ENCODE measurements around the gene PRPF40A.

Gene PRPF40A

DNA sequence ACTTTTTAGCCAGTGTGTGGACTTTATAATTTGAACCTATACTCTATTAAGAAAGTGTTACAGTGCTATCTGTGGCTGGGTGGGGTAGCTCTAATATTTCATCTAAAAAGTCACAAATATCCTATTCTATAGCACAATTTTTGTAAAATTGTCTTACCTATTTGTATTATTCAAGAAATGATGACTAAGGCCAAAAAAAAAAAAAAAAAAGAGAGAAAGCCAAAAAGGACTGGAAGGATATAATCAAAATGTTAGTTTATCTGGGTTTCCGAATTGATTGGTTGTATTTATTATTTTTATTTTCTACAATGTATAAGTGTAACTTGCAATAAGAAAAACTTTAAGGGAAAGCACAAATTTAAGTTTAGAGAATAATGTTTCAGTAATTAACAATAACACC lies 6.7 kb upstream of the PRPF40A start:
- TF ChIP-seq, protein P1, sequence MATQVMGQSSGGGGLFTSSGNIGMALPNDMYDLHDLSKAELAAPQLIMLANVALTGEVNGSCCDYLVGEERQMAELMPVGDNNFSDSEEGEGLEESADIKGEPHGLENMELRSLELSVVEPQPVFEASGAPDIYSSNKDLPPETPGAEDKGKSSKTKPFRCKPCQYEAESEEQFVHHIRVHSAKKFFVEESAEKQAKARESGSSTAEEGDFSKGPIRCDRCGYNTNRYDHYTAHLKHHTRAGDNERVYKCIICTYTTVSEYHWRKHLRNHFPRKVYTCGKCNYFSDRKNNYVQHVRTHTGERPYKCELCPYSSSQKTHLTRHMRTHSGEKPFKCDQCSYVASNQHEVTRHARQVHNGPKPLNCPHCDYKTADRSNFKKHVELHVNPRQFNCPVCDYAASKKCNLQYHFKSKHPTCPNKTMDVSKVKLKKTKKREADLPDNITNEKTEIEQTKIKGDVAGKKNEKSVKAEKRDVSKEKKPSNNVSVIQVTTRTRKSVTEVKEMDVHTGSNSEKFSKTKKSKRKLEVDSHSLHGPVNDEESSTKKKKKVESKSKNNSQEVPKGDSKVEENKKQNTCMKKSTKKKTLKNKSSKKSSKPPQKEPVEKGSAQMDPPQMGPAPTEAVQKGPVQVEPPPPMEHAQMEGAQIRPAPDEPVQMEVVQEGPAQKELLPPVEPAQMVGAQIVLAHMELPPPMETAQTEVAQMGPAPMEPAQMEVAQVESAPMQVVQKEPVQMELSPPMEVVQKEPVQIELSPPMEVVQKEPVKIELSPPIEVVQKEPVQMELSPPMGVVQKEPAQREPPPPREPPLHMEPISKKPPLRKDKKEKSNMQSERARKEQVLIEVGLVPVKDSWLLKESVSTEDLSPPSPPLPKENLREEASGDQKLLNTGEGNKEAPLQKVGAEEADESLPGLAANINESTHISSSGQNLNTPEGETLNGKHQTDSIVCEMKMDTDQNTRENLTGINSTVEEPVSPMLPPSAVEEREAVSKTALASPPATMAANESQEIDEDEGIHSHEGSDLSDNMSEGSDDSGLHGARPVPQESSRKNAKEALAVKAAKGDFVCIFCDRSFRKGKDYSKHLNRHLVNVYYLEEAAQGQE (IDR thresholded peaks at IDR 0.05; ENCODE audit: insufficient read depth in 1 of 2, low read depth in 2 of 2, low read length in 2 of 2): no peak
- TF ChIP-seq POLR2AphosphoS5 (IDR thresholded peaks at IDR 0.05; ENCODE audit: low read depth, low read length): no peak
- TF ChIP-seq TAF1 (IDR thresholded peaks at IDR 0.05; ENCODE audit: borderline replicate concordance, insufficient read depth, low read length): no peak
- no peak for TF ChIP-seq SIN3A (IDR thresholded peaks at IDR 0.05; ENCODE audit: borderline replicate concordance, insufficient read depth, low read length)
- no peak for TF ChIP-seq FOXP2 (optimal IDR thresholded peaks at IDR 0.05; ENCODE audit: borderline replicate concordance, extremely low read depth, extremely low read length, insufficient read depth)

DNA sequence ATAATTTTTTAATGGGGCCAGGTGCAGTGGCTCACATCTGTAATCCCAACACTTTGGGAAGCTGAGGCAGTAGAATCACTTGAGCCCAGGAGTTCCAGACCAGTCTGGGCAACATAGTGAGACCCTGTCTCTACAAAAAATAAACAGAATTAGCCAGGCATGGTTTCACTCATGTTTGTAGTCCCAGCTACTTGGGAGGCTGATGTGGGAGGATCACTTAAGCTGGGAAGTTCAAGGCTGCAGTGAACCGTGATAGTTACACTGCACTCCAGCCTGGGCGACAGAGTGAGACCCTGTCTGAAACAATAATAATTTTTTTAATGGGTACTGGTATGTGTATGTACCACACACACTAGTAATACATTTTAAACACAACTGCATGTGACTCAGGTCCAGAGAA lies 3.5 kb upstream of the PRPF40A start:
- TF ChIP-seq FOXP2 (optimal IDR thresholded peaks at IDR 0.05; ENCODE audit: borderline replicate concordance, extremely low read depth, extremely low read length, insufficient read depth): no peak
- TF ChIP-seq SIN3A (IDR thresholded peaks at IDR 0.05; ENCODE audit: borderline replicate concordance, insufficient read depth, low read length): no peak
- TF ChIP-seq, protein P1 (IDR thresholded peaks at IDR 0.05; ENCODE audit: insufficient read depth in 1 of 2, low read depth in 2 of 2, low read length in 2 of 2): no peak
- no peak for TF ChIP-seq TAF1 (IDR thresholded peaks at IDR 0.05; ENCODE audit: borderline replicate concordance, insufficient read depth, low read length)
- TF ChIP-seq POLR2AphosphoS5 (IDR thresholded peaks at IDR 0.05; ENCODE audit: low read depth, low read length): no peak

DNA sequence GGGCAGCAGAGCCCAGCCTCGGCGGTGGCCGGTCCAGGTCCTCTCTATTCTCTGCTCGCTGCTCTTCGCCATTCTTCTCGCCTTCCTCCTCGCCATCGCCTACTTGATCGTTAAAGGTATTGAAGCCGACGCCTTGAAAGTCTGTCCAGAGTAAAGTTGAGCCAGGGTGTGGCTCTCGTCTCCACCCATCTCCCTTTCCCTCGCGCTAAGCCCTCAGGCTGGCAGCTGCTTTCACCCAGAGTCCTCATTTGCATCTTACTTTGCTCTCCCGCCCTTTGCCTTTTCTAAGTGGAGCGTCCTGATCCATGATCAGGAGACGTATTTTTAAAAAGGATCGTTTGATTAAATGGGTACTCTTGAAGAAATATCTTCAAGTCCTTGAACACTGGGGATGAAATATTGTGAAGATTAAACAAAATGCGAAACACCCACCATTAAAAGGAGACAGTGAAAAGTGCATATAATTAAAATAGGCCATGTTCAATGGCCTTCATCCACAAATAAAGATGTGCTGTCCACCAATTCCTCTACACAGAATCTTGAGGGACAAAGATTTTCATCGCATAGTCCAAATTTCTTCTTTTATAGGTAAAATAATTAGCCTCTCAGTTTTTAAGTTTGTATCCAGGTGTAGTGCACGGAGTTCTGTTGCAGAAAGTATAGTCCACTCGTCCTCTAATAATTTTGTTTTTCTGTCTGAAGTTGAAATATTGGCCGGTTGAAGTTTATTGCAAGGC lies 1.8 kb upstream of the PRPF40A start:
- TF ChIP-seq POLR2AphosphoS5 (IDR thresholded peaks at IDR 0.05; ENCODE audit: low read depth, low read length): 0 out of 2 replicates have a peak, but pooled peaks have one; percentile 19
- TF ChIP-seq, protein P1 (IDR thresholded peaks at IDR 0.05; ENCODE audit: insufficient read depth in 1 of 2, low read depth in 2 of 2, low read length in 2 of 2): no peak

DNA sequence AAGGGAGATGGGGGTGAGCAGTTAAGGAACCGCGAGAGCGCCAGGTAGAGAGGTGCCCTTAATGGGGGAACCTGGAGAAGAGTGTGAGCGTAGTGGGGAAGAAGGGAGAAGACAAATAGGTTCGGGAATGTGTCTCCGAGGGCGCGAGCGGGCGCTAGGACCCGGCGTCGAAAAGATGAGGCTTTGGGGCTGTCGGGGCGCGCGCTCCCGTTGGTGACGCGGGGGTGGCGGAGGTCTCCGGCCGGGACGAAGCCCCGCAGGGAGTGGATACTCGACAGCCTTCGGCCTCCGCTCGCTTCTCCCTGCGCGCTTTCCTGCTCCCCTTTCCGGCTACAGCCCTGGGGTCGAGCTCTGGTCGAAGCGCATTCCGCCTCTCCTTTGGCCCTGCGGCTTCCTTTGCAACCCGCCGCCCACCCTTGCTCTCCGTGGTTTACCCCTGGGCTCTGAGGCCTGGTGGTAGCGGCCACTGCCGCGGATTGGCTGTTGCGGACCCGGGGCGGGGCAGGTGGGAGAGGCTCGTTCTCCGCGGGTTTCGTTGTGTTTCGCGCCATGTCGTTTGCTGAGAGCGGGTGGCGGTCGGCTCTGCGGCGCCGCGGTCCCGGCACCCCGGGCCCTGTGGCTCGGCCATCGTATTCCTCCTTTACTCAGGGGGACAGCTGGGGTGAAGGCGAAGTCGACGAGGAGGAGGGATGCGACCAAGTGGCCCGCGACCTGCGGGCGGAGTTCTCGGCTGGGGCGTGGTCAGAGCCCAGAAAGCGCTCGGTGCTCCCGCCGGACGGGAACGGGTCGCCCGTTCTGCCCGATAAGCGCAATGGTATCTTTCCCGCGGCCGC lies 1.0 kb upstream of the PRPF40A start, which contains the start of gene ARL6IP6:
Gene ARL6IP6 (plus strand): TSS at position 545 of the 833 bp plus-strand sequence. CDS start 5 bp downstream, at position 550.
- 0 out of 2 replicates have a peak, but pooled peaks have one; percentile 43 for TF ChIP-seq SIN3A (IDR thresholded peaks at IDR 0.05; ENCODE audit: borderline replicate concordance, insufficient read depth, low read length)
- TF ChIP-seq TAF1 (IDR thresholded peaks at IDR 0.05; ENCODE audit: borderline replicate concordance, insufficient read depth, low read length): peak; percentile 75; the same call in 1 of the 2 replicates
- TF ChIP-seq FOXP2 (optimal IDR thresholded peaks at IDR 0.05; ENCODE audit: borderline replicate concordance, extremely low read depth, extremely low read length, insufficient read depth): peak; percentile 48
- peak; percentile 82 for TF ChIP-seq POLR2AphosphoS5 (IDR thresholded peaks at IDR 0.05; ENCODE audit: low read depth, low read length)
- TF ChIP-seq, protein P1 (IDR thresholded peaks at IDR 0.05; ENCODE audit: insufficient read depth in 1 of 2, low read depth in 2 of 2, low read length in 2 of 2): 0 out of 4 replicates have a peak, but pooled peaks of 1 of the 2 experiments have one; percentile 14
